DMS 273 treated with DMSO at 0.1 percent for 48 hours (cell line): ENCODE measurements around the gene KCNMA1.
A peak's percentile ranks its signal among the peaks of the same experiment; 100 is the strongest.

ENCODE experiments used
- DNase-seq: peaks from one replicate; lab custom pipeline; 2025; lab: John Stamatoyannopoulos, UW

The KCNMA1 gene

DNA sequence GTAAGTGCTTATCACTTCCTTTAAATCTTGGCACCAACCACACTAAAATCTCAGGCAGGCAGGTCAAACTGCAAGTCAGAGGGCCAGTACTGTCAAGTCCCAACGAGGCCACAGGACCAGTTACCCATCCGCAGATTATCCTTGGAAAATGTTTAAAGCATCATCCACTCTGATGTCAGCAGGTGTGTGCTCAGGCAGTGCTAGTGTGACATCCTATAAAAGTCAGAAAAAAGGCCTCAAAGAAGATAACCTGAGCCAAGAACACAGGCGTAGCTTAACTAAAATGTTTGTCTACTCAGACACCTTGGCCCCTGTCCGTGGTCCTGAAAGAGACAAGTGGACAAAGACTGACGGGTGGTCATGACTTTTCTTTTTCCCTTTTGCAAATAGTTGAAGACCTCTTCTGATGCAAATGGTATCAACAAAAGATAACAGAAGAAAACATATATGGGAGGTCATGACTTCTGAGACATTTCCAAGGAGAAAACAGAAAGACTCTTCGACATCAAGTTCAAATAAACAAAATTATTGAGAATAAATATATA lies 309.3 kb downstream of the KCNMA1 start:
- DNase-seq, result no peak

DNA sequence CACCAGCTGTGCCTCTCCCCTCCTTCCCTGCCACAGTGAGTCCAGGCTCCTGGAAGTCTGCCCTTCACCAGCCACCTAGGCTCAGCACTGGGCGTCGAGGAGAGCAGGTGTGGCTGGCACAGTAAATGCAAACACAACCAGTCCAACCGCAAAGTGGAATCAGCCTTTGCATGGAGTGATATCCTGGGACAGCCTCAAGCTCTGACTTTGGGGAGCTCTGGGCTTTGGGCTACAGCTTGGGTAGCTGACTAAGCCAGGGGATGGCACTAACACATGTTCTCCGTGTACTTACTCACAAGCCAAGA lies 312.4 kb downstream of the KCNMA1 start:
- no peak for DNase-seq

DNA sequence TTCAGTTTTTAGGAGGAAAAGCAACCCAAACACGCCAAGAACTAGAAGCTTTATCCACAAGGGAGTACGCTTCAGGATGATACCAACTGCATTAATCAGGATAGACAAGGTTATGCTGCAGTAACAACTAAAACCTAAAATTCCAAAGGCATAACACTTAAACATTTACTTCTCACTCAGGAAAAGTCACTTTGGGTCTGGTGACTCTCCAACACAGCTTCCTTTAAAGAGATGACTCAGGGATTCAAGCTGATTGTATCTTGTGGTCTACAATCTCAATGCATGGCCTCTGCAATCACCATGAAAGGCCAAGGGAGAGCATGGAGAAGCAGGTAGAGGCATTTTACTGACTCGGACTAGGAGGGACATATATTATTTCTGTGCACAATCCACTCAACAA lies 315.8 kb downstream of the KCNMA1 start:
- no peak for DNase-seq

DNA sequence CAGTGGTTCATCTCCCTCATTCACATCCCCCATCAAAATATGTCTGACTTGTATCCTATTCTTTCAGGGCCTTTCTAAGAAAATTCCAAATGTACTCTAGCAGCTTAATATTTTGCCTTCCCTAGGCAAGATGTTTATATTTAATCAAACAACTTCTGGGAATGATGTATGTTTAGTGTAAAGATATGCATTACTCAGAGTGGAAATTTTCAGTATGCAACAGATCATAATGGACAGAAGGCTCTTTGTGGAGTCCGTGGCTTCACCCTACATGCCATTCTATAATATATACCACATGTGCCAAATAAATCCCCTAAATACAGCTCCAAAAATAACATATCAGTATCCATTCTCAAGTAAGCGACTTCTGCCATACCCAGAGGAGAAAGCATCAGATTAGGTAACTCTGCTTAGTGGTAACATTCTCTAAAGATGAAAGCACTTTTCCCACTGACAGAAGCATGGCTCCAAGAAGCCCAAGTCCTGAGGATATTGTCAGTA lies 316.6 kb downstream of the KCNMA1 start:
- no peak for DNase-seq

DNA sequence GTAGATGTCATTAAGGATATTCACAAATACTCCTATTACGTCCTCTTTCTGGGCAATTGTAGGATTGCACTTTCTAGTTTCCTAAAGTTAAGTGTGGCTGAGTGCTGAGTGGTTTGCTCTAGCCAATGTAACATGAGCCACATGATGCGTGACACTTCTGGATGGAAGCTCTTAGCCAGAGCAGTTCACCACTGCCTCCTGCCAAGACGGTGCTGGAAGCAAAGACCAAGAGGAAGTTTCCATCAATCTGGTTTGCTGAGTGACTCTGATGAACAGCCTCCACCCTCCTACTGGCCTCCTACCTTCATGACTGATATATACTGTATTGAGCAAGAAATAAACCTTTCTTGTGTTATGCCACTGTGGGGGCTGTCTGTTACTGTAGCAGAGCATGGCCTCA lies 318.1 kb downstream of the KCNMA1 start:
- DNase-seq, result no peak

DNA sequence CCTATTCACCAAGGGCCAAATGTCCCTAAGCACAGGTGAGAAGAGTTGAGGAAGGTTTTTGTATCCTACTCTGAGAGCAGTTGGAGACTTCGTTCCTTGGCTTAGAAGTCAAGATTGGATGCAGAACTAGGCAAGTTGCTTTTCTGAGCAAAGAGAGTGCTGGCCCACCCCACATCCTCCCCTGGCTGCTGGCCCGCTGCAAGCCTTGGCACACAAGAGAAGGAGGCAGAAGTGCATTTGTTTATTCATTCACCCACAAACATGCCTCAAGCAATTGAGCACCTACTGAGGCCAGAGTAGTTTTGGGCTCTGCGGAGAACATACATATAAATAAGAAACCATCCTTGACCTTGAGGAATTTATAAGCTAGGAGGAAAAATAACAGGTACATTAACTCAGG lies 318.9 kb downstream of the KCNMA1 start:
- DNase-seq, result no peak

DNA sequence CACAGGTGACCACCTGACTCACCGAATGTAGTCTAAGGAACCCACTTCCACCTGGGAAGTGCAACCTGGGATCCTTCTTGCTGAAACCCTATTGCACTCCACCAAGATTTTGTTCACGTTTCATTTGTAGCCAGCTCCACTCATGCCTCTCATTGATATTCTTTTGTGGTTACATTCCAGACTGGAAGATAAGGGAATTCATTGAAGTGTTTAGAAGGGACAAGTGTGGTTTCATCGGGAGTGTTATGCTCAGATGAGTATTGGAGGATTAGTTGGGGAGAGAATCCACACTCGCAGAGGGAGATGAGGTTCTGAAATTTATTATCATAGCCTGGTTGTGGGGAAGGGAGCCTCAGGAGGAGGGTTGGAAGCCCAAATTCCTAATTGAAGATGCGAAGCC lies 320.4 kb downstream of the KCNMA1 start:
- DNase-seq, result no peak

DNA sequence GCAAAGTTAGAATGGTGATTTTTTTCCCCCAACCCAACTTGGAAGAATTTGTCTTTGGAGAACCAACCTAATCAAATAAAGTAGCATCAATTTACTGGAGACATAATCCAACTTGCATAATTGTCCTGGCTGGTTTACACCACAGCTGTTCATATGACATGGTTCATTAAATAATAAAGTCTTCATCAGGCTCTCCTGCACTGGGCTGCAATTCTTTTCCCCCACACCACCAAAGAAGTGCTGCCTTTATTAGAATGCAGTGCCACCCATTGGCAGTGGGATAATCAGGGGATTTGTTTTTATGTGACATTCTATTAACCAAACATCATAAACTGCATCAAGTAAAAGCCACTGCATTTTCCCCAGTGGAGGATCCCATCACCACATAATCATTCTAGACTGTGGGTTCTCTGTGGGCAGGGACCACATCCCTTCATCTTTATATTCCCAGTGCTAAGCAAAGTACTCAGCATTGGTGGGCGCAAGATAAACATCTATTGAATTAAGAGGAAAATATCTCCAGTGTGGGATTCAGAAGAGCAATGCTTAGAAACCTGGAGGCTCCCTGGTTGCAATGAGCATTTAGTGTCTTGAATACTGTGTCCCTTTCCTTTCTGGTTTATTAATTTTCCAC lies 322.0 kb downstream of the KCNMA1 start:
- peak; percentile 25 for DNase-seq

DNA sequence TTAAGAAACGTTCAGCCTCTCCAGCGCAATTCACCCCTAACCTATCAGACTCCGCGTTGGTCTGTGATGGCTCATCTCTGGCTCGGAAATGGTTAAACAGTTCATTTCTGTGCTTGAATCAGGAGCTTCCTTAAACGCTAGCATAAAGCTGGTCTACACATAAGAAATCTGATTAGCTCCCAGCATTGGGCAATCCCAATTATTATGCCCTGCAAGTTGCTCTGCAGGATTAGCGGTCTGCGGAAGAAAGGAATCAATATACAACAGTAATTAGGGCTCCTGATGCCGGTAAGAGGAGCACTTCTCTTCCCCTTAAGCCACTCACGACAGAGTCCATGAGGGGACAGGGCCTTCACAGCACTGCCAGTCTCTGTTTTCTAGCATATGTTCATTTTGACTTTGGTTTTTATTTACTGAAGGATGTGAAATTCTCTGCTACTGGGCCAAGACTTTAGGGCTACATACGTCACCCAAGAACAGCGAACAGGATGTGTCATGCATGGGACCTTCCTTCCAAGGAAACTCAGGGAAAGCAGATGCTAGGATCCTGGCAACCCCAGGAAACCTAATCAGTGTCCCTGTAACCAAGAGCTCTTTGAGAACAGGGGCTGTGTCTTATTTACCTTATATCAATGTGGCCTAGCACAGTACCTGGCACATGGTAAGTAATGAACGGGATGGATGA lies 324.4 kb downstream of the KCNMA1 start:
- DNase-seq, result no peak

DNA sequence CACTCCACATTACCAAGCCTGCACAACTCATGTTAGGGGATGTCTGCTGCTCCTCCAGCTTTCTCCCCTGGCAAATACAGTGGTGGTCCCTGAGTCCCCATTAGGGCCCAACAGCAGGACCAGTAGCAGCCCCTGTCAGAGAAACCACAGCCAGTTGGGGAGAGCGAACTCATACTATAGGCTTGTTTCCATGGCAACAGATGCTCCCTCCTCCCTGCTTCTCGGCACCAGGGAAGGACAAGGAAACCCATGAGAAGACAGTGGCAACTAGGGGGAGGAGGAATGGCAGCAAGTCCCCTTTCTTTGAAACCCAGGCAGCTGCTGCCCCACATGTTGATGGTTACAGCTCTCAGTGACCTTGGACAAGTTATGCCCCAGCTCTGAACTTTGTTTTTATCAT lies 326.4 kb downstream of the KCNMA1 start:
- no peak for DNase-seq

DNA sequence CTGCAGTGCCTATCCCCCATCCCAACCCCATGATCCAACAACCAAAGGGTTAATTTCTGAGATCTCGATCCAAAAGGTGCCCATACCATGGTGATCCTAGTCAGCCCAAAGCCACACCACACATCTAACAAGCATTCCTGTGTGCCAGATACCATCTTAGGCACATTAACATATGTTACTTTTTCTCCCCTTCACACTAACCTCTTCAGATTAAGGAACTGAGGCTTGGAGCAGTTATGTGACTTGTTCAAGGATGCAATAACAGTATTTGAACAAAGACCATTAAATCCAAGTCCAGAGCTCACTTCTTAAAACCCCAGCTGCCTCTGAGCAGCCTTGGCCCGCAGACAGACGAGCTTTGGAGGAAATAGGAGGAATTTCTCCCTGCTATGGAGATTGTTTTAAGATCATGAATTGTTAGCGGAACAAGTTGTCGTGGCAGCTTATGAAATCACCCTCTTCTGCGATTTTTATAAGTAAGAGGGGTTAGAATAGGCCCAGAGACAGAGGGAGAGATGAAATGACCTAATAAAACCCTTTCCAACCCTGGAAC lies 327.2 kb downstream of the KCNMA1 start:
- DNase-seq, result no peak

DNA sequence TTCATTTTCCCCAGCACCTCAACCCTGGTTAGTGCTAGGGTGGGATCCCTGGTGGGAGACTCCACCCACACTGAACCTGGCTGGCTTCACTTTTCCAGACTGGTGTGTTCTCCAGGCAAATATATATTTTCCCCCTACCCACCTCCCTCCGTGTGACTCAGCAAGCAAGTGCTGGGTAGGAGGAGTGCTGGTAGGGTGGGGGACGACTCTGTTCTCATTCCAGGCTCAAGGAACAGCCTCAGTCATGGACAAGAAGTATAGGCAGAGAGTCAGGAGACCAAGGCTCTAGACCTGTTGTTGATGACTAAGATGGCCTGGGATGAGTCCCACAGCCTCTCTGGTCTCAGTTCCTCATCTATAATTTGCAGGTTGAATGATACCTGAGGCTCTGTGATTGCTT lies 328.1 kb downstream of the KCNMA1 start:
- no peak for DNase-seq

DNA sequence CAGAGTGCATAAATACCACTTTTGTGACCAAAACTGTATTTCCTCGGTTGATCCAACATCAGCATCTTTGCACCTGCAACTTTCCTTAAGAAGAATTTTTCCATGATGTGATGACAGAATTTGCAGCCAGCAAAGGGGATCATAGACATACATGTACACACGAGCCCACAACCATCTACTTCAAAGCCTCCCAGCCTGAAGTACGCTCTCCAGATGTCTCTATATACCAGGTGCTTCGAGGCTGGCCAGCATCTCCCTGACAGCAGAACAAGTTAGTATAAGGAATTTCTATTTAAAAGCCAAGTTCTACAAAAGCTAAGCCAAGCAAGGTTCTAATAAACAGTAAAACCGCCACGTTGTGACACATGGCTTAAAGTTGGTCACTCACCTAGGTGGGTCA lies 328.5 kb downstream of the KCNMA1 start:
- DNase-seq, result no peak

DNA sequence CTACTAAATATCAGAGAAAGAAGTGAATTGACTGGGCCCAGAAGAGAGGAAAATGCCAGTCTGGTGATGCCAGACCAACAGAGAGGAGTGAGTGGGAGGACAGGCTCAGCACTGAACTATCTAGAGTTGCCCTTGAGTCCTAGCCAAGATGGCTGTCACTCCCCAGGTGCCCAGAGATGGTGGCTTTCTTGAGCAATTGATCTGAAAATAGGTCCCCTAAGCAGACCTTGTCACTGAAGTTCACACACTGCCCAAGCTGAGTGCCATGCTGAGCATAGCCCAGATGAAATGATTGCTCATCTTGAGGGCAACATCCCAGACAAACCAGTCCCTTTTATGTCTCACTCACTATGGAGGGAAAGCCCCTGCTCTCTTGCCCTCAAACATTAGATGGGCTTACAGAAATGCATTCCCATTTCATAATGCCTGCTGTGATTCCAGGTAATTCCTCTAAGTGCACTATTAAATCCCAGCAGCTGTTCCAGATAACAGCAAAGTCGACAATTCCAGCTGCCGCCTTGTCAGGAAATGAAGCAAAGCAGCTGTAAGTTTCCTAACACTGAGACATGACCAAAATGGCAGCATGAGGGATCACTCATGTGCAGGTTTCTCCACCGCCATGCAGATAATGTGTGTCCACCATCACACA lies 329.4 kb downstream of the KCNMA1 start:
- DNase-seq, result peak; percentile 20

DNA sequence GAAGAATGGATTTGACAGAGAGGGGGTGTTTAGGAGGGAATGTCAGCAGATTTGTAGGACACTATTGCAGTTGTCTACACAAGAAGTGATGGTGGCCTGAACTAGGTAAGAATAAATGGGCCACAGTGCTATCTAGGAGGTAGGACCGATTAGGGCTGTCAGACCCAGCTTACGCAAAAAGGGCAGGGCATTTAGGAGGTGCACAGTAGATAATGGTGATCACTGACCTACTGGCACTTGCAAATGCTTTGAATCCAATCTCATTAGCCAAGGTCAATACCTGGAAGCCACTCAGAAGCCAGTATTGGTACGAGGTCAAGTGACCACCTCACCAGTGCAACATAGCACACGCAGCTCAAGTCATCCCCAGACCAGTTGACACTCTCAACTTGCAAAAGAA lies 330.9 kb downstream of the KCNMA1 start:
- DNase-seq, result no peak

DNA sequence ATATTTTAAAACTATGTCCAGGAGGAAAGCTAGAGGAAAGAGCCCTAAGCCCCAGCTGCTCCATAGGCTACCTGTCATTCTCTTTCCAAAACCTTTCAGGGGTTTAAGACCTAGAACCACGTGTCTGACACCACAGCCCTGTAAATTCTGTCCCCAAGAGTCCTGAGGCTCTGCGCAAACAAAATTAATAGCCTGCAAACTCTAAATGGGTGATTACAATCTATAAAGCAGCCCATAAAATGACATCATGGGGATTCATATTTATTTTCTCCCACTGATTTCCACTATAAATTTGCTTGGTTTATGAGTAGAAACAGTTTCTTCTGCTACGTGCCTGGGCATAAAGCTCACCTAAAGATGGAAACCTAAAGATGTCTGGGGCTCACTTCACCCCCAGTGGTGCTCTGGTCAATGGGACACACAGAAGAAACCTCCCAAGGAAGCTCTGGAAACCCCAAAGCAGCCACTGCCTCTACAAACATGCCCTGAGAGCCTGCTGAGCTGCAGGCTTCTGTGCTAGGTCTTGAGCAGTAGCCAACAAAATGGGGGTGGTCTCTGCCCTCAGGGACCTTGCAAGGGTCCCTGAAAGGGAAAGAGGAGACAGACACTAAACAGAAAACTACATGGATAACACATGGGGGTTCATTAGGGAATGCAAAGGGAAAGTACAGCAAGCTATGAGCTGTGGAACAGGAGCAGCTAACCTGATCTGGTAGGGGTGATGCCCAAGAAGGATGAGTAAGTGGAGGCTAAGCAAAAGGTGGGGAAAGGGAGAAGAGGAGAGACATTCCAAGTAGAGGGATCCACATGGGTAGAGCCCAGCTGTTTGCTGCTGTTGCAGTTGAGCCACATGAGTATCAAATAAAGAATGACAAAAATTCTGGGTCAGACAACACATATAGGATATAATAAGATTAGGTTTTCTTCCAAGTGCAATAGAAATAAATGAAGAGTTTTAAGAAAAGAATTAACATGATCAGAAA lies 331.7 kb downstream of the KCNMA1 start:
- DNase-seq, result no peak

DNA sequence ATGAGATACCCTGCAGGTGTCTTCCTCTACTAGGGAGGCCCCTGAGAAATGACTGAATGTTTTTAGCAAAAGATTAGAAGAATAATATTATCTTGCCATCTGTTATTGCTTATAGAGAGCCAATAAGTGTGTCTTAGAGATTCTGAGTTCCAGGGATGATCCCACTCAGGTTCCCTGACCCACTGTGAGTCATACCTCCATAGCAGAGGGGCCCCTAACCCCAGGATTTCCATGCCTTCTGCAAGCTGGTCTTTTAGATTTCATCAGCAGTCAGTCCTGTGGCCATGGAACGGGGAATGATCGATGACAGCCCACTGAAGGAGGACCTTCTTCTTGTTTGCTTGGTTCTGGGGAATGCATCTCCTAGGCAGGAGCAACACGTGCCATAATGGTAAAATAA lies 333.4 kb downstream of the KCNMA1 start:
- DNase-seq, result no peak

DNA sequence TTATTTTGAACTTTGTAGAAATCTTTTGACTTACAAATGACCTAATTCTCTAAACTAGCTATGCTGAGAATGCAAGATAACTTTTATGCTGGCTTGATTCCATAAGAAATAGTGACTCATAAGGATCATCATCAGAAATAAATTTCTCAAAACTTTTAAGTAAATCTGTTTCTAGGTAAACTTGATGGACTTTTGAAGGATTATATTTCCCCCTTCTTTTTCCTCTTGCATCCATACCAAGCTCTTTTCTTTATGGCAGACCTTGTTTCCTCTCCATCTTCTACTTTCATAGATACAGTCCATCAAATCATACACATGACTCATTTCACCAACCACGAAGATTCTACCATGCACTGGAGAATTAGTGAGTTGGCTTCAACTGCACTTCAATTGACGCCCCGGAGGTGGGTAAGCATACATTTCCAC lies 336.3 kb downstream of the KCNMA1 start:
- DNase-seq, result no peak

DNA sequence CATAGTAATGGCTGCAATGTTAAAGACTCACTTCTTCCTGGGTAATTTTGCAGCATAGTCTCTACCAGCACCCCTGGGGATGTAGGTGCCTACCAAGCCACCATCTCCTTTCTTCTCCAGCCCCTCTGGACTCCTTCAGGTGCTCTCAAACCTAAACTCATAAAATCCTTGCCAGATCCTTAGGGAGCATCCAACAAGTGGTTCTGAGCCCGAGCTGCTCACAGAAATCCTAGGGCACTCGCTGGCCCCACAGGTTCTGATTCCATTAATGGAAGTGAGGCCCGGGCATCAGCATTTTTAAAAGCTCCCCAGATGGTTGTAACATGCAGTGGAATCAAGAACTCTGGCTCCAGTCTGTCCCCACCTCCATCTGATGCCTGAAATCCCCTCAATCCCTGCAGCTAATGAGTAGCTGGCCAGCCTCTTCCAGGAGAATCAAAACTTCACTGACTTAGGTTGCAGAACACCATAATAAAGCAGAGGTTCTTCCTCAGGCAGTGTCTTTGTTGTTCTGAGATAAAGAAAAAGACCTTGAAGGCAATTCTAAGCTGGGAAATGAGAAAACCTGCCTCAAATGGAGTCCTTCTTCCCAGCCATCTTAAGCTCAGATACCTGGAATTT lies 336.8 kb downstream of the KCNMA1 start:
- DNase-seq, result no peak

DNA sequence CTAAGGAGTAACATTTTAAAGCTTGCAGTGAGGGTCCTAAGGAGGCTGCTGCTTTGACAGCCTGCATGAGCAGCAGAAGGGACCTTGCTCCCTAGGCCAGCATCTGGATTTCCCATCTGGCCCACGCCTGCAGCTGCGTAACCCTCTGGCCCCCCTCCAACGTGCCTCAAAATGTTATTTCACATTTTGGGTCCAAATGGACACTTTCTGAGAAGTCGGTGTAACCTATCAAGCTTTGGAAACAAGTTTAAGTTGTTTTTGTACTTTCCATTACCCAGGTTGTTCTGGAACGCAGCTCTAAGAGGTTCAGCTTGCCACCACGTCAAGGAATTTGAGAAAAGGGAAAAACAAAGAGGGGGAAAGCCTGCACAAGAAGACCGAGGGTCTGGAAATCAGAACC lies 338.3 kb downstream of the KCNMA1 start:
- DNase-seq, result no peak

DNA sequence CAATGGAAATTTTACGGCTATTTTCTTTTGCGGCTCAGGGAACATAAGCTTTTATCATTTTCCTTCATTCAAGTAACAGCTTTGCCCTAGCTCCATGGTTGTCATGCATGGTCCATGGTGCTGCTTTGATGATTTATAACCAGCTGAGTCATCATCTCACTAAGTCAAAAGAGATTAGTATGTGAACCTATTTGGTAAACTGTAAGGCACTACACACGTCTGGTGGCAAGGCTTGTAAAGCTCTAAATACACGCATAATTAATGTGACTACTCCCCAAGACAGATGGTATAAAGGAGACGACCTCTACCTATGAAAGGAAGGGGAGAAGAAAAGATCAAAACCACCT lies 340.2 kb downstream of the KCNMA1 start:
- DNase-seq, result no peak
